GM18507 (cell line): ENCODE data around the gene LIMK2.
"Not testable (repeated sequence)": the region's sequence is repeated elsewhere in the genome, so short reads cannot be mapped to it uniquely, and the experiment has no call there.

Source experiments
- DNase-seq: peaks from one replicate; pipeline ENCODE4 v3.0.0; 2011; ENCODE audit warnings: low read depth; ENCODE audit not compliant: insufficient read length; ENCODE audit errors: extremely low spot score
- FAIRE-seq: peaks from 2 replicates; lab custom pipeline; 2011; peaks lifted over from hg19 to GRCh38; lab: Jason Lieb, UNC

The LIMK2 gene

GRCh38 chr22:31239771-31240370, 27.8 kb downstream of the LIMK2 start:
- DNase-seq, result no peak
- FAIRE-seq, result no peak

- DNase-seq (no peak), FAIRE-seq (no peak)
Observed at GRCh38 chr22:31241200-31241599, 29.1 kb downstream of the LIMK2 start.

- FAIRE-seq, result no peak
Observed at GRCh38 chr22:31241936-31242335, 29.8 kb downstream of the LIMK2 start.

GRCh38 chr22:31243339-31244045, 31.4 kb downstream of the LIMK2 start:
- no peak for DNase-seq
- no peak for FAIRE-seq

More at GRCh38 chr22:31241936-31242335, 29.8 kb downstream of the LIMK2 start:
- no peak for DNase-seq

GRCh38 chr22:31244046-31244942, 32.2 kb downstream of the LIMK2 start:
- no peak for DNase-seq
- no peak for FAIRE-seq

GRCh38 chr22:31244943-31245451, 32.9 kb downstream of the LIMK2 start:
- FAIRE-seq (no peak), DNase-seq (no peak)

- FAIRE-seq, DNase-seq: not testable (repeated sequence)
Observed at GRCh38 chr22:31245998-31246397, 33.9 kb downstream of the LIMK2 start.

GRCh38 chr22:31246687-31247086, 34.6 kb downstream of the LIMK2 start:
- DNase-seq (no peak), FAIRE-seq (no peak)

- DNase-seq (no peak), FAIRE-seq (no peak)
Observed at GRCh38 chr22:31247726-31248125, 35.6 kb downstream of the LIMK2 start.

GRCh38 chr22:31248138-31248745, 36.1 kb downstream of the LIMK2 start:
- DNase-seq, result no peak
- no peak for FAIRE-seq

GRCh38 chr22:31248965-31249958, 37.2 kb downstream of the LIMK2 start:
- DNase-seq, result no peak
- no peak for FAIRE-seq

GRCh38 chr22:31250740-31251600, 38.9 kb downstream of the LIMK2 start:
- FAIRE-seq (no peak), DNase-seq (no peak)

- DNase-seq, result no peak
- no peak for FAIRE-seq
Observed at GRCh38 chr22:31253949-31254348, 41.9 kb downstream of the LIMK2 start.

- DNase-seq (no peak), FAIRE-seq (no peak)
Observed at GRCh38 chr22:31259798-31260473, 47.8 kb downstream of the LIMK2 start.

- DNase-seq (no peak), FAIRE-seq (no peak)
Observed at GRCh38 chr22:31260474-31260856, 48.4 kb downstream of the LIMK2 start.

GRCh38 chr22:31262312-31263133, 50.4 kb downstream of the LIMK2 start:
- FAIRE-seq, result no peak
- no peak for DNase-seq
